ENCODE data around the gene CYP3A4.
A peak's percentile ranks its signal among the peaks of the same experiment; 100 is the strongest.
"Not testable (repeated sequence)": the region's sequence is repeated elsewhere in the genome, so short reads cannot be mapped to it uniquely, and the experiment has no call there.

CYP3A4 gene

GRCh38 chr7:99751322-99752052, 32.5 kb downstream of the CYP3A4 start:
- peak; percentile 20 for DNase-seq

GRCh38 chr7:99748846-99749579, 35.0 kb downstream of the CYP3A4 start:
- DNase-seq = no peak

- DNase-seq = not testable (repeated sequence)
Observed at GRCh38 chr7:99746915-99747314, 37.1 kb downstream of the CYP3A4 start.

- not testable (repeated sequence) for DNase-seq
Observed at GRCh38 chr7:99745395-99745794, 38.6 kb downstream of the CYP3A4 start.

GRCh38 chr7:99742737-99743394, 41.1 kb downstream of the CYP3A4 start:
- no peak for DNase-seq

- no peak for DNase-seq
Observed at GRCh38 chr7:99741441-99741795, 42.6 kb downstream of the CYP3A4 start.

GRCh38 chr7:99740573-99741440, 43.2 kb downstream of the CYP3A4 start:
- no peak for DNase-seq

- DNase-seq = no peak
Observed at GRCh38 chr7:99739699-99740572, 44.0 kb downstream of the CYP3A4 start.

GRCh38 chr7:99737726-99738125, 46.3 kb downstream of the CYP3A4 start:
- no peak for DNase-seq

- not testable (repeated sequence) for DNase-seq
Observed at GRCh38 chr7:99736667-99737066, 47.3 kb downstream of the CYP3A4 start.

- DNase-seq = no peak
Observed at GRCh38 chr7:99734987-99735386, 49.0 kb downstream of the CYP3A4 start, which contains the start of gene CYP3A7. Gene CYP3A7, minus strand, starts transcription at chr7:99735196. Its CDS starts 103 bp downstream, at chr7:99735093.

GRCh38 chr7:99733448-99733847, 50.5 kb downstream of the CYP3A4 start:
- no peak for DNase-seq

GRCh38 chr7:99733003-99733402, 51.0 kb downstream of the CYP3A4 start:
- no peak for DNase-seq

GRCh38 chr7:99731638-99732374, 52.2 kb downstream of the CYP3A4 start:
- DNase-seq = no peak

- no peak for DNase-seq
Observed at GRCh38 chr7:99730992-99731391, 53.0 kb downstream of the CYP3A4 start.

- no peak for DNase-seq
Observed at GRCh38 chr7:99730238-99730810, 53.7 kb downstream of the CYP3A4 start.

- DNase-seq = no peak
Observed at GRCh38 chr7:99729486-99730237, 54.3 kb downstream of the CYP3A4 start.

GRCh38 chr7:99728615-99729014, 55.4 kb downstream of the CYP3A4 start:
- no peak for DNase-seq

GRCh38 chr7:99723201-99723600, 60.8 kb downstream of the CYP3A4 start:
- not testable (repeated sequence) for DNase-seq
